ENCODE data around the gene ACO1. TPM values are rescaled to one million over a fixed set of nuclear protein-coding genes. Genes with fewer than 3 reads are reported as not detected.
A peak's percentile ranks its signal among the peaks of the same experiment; 100 is the strongest.

ACO1 gene
- total RNA-seq, 1 donor from 2014 or later: 19.1 TPM

DNA sequence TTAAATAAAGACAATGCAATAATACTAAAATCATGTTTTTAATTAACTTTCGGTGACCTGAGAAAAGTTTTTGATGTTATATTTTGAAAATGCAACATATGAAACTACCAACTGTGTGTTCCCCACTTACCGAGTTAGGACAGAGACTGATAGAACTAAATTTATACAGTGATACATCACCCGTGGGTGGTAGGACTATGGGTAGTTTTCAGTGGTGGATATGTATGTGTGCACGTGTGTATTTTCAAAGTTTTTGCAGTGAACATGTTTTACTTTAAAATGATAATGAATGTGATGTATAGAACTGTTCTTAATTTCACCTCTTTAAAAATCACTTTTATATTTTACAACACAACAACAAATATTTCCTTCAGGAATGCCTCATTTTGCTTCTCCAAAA, 25.0 kb upstream of the ACO1 start:
- no peaks in the 10 kb centered on the region for H3K27me3 ChIP-seq
- H3K9me3 ChIP-seq: no peaks in the 10 kb centered on the region
- TF ChIP-seq, protein P1, sequence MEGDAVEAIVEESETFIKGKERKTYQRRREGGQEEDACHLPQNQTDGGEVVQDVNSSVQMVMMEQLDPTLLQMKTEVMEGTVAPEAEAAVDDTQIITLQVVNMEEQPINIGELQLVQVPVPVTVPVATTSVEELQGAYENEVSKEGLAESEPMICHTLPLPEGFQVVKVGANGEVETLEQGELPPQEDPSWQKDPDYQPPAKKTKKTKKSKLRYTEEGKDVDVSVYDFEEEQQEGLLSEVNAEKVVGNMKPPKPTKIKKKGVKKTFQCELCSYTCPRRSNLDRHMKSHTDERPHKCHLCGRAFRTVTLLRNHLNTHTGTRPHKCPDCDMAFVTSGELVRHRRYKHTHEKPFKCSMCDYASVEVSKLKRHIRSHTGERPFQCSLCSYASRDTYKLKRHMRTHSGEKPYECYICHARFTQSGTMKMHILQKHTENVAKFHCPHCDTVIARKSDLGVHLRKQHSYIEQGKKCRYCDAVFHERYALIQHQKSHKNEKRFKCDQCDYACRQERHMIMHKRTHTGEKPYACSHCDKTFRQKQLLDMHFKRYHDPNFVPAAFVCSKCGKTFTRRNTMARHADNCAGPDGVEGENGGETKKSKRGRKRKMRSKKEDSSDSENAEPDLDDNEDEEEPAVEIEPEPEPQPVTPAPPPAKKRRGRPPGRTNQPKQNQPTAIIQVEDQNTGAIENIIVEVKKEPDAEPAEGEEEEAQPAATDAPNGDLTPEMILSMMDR (IDR thresholded peaks at IDR 0.05): no peak
- DNase-seq (ENCODE audit: low spot score in 2 of 2): no peak
- H3K4me3 ChIP-seq: no peak overlapping the region
- H3K4me1 ChIP-seq: no peaks in the 10 kb centered on the region
- H3K36me3 ChIP-seq: no peaks in the 10 kb centered on the region
- intact Hi-C loops (cut with DNase I): no loop called here
- H3K27ac ChIP-seq: no peak overlapping the region

DNA sequence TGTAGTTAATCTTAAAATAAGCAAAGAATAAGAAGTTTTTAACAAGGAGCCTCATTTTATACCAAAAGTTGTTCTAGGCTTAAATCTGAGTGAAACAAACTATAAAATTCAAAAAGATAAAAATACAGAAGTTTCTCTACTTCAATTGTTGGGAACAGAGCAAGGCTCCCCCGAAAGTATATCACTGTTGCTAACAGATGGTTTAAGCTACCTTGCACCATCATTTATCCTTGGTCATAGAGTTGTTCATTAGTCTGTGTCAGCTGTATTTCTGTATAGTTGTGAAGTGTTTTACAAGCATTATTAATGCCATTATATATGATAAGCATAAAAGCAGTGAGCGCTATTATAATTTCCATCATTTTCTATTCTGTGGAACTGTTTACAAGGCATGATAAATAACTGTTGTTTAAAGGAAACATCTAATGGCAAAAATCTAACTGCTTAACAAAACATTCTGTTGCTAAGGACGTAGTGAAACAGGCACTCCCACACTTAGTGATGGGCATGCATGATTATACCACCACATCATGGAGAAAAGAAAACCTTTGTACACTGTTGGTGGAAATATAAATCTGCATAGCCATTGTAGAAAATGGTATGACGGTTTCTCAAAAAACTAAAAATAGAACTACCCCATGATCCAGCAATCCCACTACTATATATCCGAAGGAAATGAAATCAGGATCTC, 23.3 kb upstream of the ACO1 start:
- no peak for DNase-seq (ENCODE audit: low spot score in 2 of 2)
- no peaks in the 10 kb centered on the region for H3K36me3 ChIP-seq
- no peaks in the 10 kb centered on the region for H3K9me3 ChIP-seq
- no peak overlapping the region for H3K4me3 ChIP-seq
- intact Hi-C loops (cut with DNase I): no loop called here
- no peak overlapping the region for H3K27ac ChIP-seq
- TF ChIP-seq, protein P1 (IDR thresholded peaks at IDR 0.05): no peak
- H3K27me3 ChIP-seq: no peaks in the 10 kb centered on the region
- H3K4me1 ChIP-seq: no peaks in the 10 kb centered on the region

DNA sequence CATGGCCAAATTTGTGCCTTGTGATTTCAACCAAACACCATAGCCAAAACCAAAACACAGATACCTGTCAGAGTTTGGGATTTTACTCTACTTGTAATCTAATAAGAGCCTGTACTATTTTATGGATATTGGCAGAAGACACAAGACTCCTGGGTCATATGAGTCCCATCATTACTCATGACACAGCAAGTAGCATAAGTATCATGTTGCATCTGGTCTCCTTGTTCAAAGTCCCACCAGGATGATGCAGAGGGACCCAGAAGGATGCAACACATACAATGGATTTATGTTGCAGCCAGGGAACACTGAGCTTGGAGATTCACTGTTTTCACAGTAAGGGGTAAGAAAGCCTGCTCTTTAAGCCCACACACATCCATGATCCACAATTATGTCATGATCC, 13.2 kb upstream of the ACO1 start:
- Histone ChIP-seq H3K36me3 (no peaks in the 10 kb centered on the region), H3K9me3 (no peaks in the 10 kb centered on the region), H3K27ac (no peak overlapping the region), H3K4me1 (no peaks in the 10 kb centered on the region), H3K27me3 (no peaks in the 10 kb centered on the region), H3K4me3 (no peak overlapping the region)
- intact Hi-C loops (cut with DNase I): no loop called here
- TF ChIP-seq, protein P1 (IDR thresholded peaks at IDR 0.05): no peak
- DNase-seq (ENCODE audit: low spot score in 2 of 2): no peak

DNA sequence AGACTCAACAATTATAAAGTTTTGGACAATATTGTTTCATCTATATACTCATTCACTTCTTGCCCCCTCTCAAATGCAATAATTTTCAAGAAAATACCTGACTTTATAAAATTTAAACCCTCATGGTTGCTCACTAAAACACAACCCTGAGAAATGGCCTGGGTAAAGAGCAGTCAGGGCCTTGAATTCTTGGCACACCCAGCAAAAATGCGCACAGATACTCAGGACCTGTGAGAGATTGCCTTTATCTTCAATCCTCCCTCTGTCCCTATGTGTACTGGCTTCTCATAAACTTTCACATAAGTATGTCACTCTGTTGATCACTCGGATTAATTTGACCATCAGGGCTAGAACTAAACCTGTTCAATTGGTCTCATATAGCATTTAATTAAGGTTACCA, 12.8 kb upstream of the ACO1 start:
- no peaks in the 10 kb centered on the region for H3K27me3 ChIP-seq
- H3K4me3 ChIP-seq: no peak overlapping the region
- DNase-seq (ENCODE audit: low spot score in 2 of 2): no peak
- no peak overlapping the region for H3K27ac ChIP-seq
- intact Hi-C loops (cut with DNase I): no loop called here
- no peaks in the 10 kb centered on the region for H3K4me1 ChIP-seq
- H3K36me3 ChIP-seq: no peaks in the 10 kb centered on the region
- no peaks in the 10 kb centered on the region for H3K9me3 ChIP-seq
- TF ChIP-seq, protein P1 (IDR thresholded peaks at IDR 0.05): no peak

DNA sequence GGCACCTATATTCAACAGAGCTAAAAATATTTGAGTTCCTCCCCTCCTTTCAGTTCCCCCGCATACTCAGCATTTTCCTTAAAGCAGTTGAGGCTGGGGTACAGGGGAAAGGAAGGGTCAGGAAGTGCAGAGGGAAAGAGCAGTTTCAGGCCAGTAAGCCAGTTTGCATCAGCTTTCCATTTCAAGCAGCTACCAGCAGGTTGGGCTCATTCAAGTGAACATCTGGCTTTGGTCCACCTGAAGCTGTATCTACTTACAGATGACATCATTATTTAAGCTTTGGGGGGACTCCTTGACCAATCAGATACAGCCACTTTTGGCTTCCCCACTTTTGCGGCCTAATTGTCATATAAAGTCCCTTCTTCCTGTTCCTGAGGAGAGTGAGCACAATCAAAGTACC, 8.2 kb upstream of the ACO1 start:
- intact Hi-C loops (cut with DNase I): no loop called here
- no peak for DNase-seq (ENCODE audit: low spot score in 2 of 2)
- Histone ChIP-seq H3K27me3 (no peaks in the 10 kb centered on the region), H3K27ac (no peak overlapping the region), H3K4me1 (no peaks in the 10 kb centered on the region), H3K36me3 (no peaks in the 10 kb centered on the region), H3K9me3 (no peaks in the 10 kb centered on the region), H3K4me3 (no peak overlapping the region)
- TF ChIP-seq, protein P1 (IDR thresholded peaks at IDR 0.05): no peak

DNA sequence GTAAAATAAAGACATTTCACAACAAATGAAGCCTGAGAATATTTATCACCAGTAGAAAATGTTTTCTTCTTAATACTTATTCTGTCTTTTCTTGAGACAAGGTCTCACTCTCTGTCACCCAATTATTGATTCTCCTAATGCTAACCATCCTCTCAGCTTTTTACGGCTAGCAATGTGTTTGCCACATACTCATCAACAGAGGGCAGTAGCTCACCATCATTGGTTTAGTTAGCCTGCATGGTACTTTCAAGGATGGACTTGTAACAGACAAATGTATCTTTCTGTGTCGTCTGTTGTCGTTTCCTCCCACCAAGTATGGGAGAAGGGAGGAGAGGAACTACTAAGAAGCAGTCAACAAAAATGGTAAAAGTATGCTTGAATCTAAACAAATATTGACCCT, 5.9 kb upstream of the ACO1 start:
- H3K27ac ChIP-seq: no peak overlapping the region

More for the DNA sequence above, 5.9 kb upstream of the ACO1 start:
- H3K9me3 ChIP-seq: no peaks in the 10 kb centered on the region
- intact Hi-C loops (cut with DNase I): loop anchor here (1.0 kb wide), 1 partner anchor 590 kb away; no protein-coding TSS in a partner anchor
- TF ChIP-seq, protein P1 (IDR thresholded peaks at IDR 0.05): peak; percentile 51 to 76 (median 71)
- H3K27me3 ChIP-seq: no peaks in the 10 kb centered on the region
- no peaks in the 10 kb centered on the region for H3K4me1 ChIP-seq
- no peaks in the 10 kb centered on the region for H3K36me3 ChIP-seq
- no peak for DNase-seq (ENCODE audit: low spot score in 2 of 2)
- no peak overlapping the region for H3K4me3 ChIP-seq

All from ascending aorta (tissue), 2 donors.